ENCODE results near the gene FUOM. TPM values are rescaled to one million over a fixed set of nuclear protein-coding genes. Genes with fewer than 3 reads are reported as not detected.

The FUOM gene
- total RNA-seq, 1 experiment from 2014 or later: 16.0 TPM

DNA sequence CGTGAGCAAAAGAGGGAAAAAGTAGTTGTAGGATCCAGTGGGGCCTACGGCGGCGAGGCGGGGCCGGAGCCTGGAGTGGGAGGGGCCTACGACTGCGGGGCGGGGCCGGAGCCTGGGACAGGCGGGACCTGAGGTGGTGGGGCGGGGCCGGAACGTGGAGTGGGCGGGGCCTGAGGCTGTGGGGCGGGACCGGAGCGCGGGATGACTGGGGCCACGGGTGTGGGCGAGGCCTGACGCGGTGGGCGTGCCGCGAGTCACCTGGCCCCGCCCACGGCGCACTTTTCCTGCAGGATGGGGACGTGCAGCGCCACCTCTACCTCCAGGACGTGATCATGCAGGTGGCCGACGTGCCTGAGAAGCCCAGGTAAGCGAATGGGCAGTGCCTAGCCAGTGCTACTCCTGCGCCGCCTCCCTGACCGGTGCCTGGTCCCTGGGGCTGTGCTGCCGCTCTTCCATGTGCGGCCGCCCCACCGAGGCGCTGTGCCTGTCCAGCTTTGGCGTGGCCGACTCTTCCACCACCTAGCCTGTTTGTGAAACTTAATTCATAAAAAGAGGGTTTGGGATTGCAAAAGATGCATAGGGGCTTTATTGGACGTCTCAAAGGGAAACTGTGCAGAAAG is 48.6 kb downstream of the FUOM start:
- peaks cover 14% of the 10 kb centered on the region for H3K36me3 ChIP-seq (ENCODE audit: insufficient read depth, low read length, poor library complexity, severe bottlenecking)
- TF ChIP-seq CTCF (conservative IDR thresholded peaks at IDR 0.05; ENCODE audit: low read depth, low read length): no peak
- peak overlapping the region; percentile 100 for H3K4me3 ChIP-seq (ENCODE audit: low read depth, low read length, poor library complexity, severe bottlenecking)
- DNase-seq (ENCODE audit: low spot score): peak; percentile 86
- intact Hi-C loops (cut with micrococcal nuclease; ENCODE audit: unreplicated experiment): no loop called here
- no peaks in the 10 kb centered on the region for H3K27me3 ChIP-seq (replicated peaks; ENCODE audit: insufficient read depth, low read depth, low read length, poor library complexity)
- H3K27ac ChIP-seq (ENCODE audit: low read depth, low read length, poor library complexity, severe bottlenecking): peak overlapping the region; percentile 95
- H3K9me3 ChIP-seq (ENCODE audit: low read depth, low read length, poor library complexity, severe bottlenecking): no peaks in the 10 kb centered on the region
- BruUV-seq (replicated peaks): no TSS peak
- CTCF ChIA-PET: no interaction called here
- H3K4me1 ChIP-seq (ENCODE audit: insufficient read depth, low read length, poor library complexity, severe bottlenecking): peaks cover 3% of the 10 kb centered on the region
- POLR2A ChIA-PET (ENCODE audit: low non-redundant PET): no interaction called here

GRCh38 chr10:133308421-133309099 is 49.3 kb downstream of the FUOM start, which contains the start of the genes TUBGCP2 and ZNF511:
Gene TUBGCP2 (minus strand): TSS chr10:133308872. CDS start chr10:133302941, 5,931 bp downstream.
Gene ZNF511 (plus strand): TSS chr10:133308914. CDS start chr10:133308944, 30 bp downstream.
- Histone ChIP-seq H3K4me3 (ENCODE audit: low read depth, low read length, poor library complexity, severe bottlenecking) (peak within 1 kb of the TSS; percentile 100), H3K36me3 (ENCODE audit: insufficient read depth, low read length, poor library complexity, severe bottlenecking) (peaks cover 14% of the 10 kb centered on the region), H3K9me3 (ENCODE audit: low read depth, low read length, poor library complexity, severe bottlenecking) (no peaks in the 10 kb centered on the region), H3K27ac (ENCODE audit: low read depth, low read length, poor library complexity, severe bottlenecking) (peak within 1 kb of the TSS; percentile 95), H3K27me3 (replicated peaks; ENCODE audit: insufficient read depth, low read depth, low read length, poor library complexity) (no peaks in the 10 kb centered on the region), H3K4me1 (ENCODE audit: insufficient read depth, low read length, poor library complexity, severe bottlenecking) (peaks cover 3% of the 10 kb centered on the region)
- TF ChIP-seq EZH2 (IDR thresholded peaks at IDR 0.05; ENCODE audit: borderline replicate concordance, low read depth, low read length, poor library complexity, severe bottlenecking) (no peak), CTCF (conservative IDR thresholded peaks at IDR 0.05; ENCODE audit: low read depth, low read length) (peak; percentile 19)
- intact Hi-C loops (cut with micrococcal nuclease; ENCODE audit: unreplicated experiment): no loop called here
- ChIA-PET CTCF (interaction anchor here (1.3 kb wide), 1 partner anchor 21 kb away, joined by 4 read pairs; no protein-coding TSS in a partner anchor), POLR2A (ENCODE audit: low non-redundant PET) (no interaction called here)
- DNase-seq (ENCODE audit: low spot score): peak; percentile 90
- TSS peak; percentile 45 for BruUV-seq (replicated peaks)

DNA sequence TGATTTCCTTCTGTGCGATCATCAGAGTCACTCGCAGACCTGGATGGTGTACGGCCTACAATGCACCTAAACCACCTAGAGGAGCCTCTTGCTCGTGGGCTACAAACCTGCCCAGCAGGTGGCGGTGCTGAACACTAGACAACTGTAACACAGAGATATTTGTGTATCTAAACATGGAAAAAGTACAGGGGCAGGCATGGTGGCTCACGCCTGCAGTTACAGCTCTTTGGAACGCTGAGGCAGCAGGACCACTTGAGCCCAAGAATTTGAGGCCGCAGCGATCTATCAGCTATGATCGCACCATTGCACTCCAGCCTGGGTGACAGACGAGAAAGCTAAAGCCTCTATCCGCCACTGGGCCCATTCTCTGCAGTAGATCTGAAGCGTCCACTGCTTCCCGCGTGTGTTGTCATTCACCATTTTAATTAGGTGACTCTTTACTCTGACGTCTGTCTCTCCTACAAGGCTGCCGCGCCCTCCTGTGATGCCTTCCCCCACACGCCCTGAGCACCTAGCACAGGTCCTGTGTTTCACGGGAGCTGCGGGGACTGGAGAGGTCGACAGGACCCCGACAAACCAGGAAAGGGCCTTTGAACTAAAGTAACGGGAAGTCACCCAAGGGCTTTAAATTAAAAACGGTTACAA is 49.9 kb downstream of the FUOM start:
- POLR2A ChIA-PET (ENCODE audit: low non-redundant PET): no interaction called here

More for the DNA sequence above, 49.9 kb downstream of the FUOM start:
- no TSS peak for BruUV-seq (replicated peaks)
- H3K4me3 ChIP-seq (ENCODE audit: low read depth, low read length, poor library complexity, severe bottlenecking): peak overlapping the region; percentile 100
- no peaks in the 10 kb centered on the region for H3K9me3 ChIP-seq (ENCODE audit: low read depth, low read length, poor library complexity, severe bottlenecking)
- H3K27ac ChIP-seq (ENCODE audit: low read depth, low read length, poor library complexity, severe bottlenecking): peak overlapping the region; percentile 95
- no peaks in the 10 kb centered on the region for H3K27me3 ChIP-seq (replicated peaks; ENCODE audit: insufficient read depth, low read depth, low read length, poor library complexity)
- peaks cover 3% of the 10 kb centered on the region for H3K4me1 ChIP-seq (ENCODE audit: insufficient read depth, low read length, poor library complexity, severe bottlenecking)
- TF ChIP-seq EZH2 (IDR thresholded peaks at IDR 0.05; ENCODE audit: borderline replicate concordance, low read depth, low read length, poor library complexity, severe bottlenecking) (no peak), CTCF (conservative IDR thresholded peaks at IDR 0.05; ENCODE audit: low read depth, low read length) (peak; percentile 71)
- DNase-seq (ENCODE audit: low spot score): peak; percentile 66
- CTCF ChIA-PET: interaction anchor here (1.3 kb wide), 1 partner anchor 22 kb away, joined by 4 read pairs; no protein-coding TSS in a partner anchor
- H3K36me3 ChIP-seq (ENCODE audit: insufficient read depth, low read length, poor library complexity, severe bottlenecking): peaks cover 14% of the 10 kb centered on the region
- intact Hi-C loops (cut with micrococcal nuclease; ENCODE audit: unreplicated experiment): no loop called here

Data from A673 (cell line).